ENCODE results near the gene FRZB.

Gene FRZB

DNA sequence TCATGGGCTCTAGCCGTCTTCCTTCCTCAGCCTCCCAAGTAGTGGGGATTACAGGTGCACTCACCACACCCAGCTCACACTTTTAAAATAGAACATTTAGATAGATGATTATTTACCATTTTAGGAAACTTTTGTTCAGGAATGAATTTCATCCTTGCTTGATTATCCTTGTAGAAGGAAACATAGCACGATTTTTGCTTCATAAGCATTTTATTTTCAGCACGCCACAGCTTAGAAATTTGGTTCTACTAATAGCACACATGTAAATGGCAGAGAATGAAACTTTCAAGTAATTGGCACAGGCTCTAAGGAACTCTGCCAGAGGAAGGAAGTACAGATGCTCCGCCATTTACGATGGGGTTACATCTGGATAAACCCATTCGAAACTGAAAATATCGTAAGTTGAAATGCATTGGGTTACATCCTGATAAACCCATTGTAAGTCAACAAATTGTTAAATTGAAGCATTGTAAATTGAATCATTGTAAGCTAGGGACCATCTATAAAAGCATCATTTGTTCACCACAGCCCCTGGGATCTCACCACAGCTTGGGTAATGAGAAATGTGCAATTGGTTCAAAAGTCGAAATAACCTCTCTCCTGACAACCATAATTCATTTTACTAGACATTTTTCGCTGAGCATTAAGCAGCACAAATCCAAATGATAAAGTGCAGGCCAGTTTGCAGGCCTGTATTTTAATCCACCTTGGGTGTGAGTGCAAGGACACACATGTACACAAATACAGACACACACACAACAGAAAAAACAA, 33.2 kb downstream of the FRZB start:
- DNase-seq: no peak

DNA sequence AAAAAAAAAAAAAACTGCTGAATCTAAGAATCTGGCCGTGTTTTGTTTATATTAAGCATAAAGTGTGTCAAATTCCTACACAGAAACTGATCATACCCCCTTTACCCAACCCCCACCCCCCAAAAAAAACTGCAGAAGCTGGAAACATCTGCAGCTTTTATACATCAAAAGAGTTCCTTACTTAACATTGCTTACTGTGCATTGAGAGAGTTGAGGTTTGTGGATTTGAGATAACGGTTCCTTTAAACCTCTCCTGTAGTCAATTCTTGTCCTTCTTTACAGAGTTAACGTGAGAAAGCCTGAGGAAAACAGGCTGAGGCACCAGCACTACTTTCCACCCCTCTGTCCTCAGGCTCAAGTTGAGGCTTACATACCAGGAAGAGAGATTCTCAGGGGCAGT, 34.5 kb downstream of the FRZB start:
- no peak for DNase-seq

DNA sequence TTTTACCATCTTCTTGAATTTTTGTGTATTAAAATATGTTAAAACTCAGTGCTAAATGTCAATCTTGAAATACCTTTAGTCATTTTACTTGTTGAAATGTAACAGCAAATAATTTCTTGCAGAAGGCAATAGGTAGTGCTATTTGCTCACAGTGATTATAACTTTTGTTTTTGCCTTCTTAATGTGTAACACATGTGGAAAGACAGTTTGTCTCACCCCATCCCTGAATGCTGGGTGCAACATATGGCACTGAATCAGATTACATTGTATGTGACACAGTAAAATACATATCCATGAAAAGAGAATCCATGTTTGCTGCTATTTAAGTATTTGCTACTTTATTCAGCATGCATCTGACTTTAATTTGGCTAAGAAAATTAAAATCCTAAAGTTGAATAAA, 35.3 kb downstream of the FRZB start:
- no peak for DNase-seq

DNA sequence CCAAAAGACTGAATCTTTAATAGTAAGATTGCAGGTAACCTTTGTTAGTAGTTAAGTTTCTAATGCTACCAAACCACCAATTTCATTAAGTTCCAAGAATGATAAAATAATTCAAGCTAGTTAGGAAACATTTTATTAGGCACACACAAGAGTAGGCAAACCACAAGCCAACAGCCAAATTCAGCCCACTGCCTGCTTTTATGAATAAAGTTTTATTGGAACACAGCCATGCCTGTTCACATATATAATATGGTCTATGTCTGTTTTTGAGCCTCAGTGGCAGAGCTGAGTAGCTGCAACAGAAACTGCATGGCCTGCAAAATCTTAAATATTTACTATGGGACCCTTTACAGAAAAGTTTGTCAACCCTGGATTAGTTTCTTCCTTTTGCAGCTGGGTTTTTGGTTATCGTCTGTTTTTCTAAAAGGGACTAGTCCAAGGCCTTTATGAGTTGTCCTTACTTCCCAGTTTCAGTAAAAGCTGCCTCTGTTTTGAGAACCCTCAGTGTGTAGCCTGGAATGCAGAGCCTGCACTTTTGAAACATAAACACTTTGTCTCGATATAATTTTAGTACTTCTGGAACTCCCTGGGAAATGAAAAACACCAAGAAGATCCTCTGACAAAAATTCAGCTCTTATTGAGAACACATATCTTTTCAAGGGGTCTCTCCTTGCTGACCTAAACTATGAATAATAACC, 39.1 kb downstream of the FRZB start:
- DNase-seq: no peak

DNA sequence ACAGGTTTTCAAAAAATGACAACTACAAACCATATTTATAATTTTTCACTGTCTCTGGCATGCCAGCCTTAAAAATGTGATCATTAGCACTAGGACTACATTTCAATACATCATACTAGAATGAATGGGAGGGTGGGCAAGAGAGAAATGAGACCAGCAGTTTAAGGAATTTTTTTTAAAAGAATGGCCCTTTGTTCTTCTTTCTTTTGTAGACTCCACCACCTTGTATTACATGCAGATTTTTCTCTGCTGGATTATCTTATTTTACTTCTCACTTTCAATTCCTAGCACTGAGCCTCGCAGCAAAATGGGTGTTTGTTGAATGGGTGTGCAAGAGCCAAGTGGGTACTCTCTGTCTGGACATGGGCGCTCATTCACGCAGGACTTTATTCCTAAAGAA, 39.9 kb downstream of the FRZB start:
- no peak for DNase-seq

DNA sequence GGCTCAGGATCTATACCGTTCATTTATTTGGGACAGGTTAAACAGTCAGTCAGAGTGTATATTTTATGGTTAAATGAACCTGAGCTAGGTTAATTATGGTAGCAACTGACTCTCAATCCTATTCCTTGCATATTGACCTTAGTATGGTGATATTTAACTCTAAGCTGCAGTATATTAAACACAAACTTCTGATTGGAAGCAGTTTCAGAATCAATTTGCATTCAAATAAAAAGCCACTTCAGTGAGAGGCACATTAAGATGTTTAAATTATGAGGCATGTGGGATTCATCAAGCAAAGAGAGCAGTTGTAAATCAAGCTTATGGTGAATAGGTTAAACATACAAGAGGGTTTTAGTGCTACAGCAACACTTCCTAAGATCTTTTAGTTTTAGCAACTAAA, 40.4 kb downstream of the FRZB start:
- DNase-seq: no peak

DNA sequence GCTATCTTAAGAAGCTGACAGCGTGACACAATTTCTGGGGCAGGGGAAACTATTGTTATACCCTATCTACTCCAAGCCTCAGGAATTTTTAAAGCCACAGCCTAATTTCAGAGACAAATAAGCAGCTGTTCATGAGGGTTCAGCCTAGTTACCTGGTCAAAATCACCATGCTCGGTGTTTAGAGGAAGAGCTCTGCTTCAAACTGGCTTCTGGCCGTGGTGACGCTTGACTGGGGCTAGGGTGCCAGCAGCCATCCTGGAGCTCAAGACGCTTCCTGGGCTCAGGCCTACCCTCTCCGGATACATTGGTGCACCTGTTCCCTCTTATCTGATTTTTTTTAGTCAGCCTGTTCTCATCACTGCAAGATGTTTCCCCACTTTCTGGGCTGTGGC, 41.7 kb downstream of the FRZB start:
- DNase-seq: peak; percentile 89

DNA sequence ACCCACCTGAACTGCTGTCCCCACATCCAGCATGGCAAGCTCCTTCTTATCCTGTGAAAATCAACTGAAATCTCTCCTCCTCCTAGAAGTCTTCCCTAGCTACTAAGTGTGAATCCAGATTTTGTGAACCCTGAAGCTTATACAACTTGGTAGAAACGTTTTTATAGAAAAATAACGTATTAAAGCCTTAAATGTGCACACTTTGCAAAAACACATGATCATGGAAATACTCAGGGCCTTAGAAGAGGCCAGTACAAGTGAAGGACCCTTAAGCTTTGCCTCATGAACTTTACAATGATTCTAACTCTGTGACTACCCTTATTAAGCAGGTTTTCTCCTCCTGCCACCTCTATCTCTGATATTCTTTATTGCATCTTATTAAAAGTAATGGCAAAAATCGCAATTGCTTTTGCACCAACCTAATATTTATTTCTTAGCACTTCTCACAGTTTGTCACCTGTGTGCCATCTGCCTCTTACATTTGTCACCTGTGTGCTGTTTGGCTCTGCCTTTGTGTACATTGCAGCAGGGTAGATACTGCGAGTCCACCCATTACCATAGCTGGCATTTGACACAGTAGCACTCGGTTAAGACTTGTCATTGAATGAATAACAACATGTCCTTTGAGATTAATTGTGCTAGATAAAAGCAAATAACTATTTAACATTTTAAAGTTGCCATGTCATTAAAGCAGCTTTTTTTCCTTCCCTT, 42.2 kb downstream of the FRZB start:
- DNase-seq: peak; percentile 83

DNA sequence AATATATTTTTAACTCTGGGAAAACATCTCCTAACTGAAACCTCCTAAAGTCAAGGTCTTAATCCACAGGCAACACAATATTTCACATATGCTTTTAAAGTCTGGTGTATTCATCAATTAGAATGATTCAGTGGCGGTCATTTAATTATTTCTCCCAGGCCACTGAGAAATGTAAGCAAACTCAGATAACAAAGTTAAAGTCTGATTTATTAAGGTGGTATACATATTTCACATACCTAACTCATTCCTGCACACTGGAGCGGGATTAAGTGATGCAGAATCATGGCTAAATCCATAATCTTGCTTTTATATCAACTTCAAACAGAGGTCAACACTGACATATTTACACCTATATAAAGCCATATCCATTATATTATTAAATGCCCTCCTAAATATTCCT, 43.7 kb downstream of the FRZB start:
- DNase-seq: no peak

DNA sequence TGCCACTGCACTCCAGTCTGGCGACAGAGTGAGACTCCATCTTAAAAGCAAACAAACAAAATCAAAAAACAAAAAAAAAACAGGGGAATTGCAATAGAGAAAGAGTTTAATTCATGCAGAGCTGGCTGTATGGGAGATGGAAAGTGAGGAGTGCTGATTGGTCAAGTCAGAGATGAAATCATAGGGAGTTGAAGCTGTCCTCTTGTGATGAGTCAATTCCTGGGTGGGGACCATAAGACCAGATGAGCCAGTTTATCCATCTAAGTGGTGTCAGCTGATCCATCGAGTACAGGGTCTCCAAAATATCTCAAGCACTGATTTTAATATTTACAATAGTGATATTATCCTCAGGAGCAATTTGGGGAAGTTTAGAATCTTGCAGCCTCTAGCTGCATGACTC, 45.3 kb downstream of the FRZB start:
- DNase-seq: no peak

DNA sequence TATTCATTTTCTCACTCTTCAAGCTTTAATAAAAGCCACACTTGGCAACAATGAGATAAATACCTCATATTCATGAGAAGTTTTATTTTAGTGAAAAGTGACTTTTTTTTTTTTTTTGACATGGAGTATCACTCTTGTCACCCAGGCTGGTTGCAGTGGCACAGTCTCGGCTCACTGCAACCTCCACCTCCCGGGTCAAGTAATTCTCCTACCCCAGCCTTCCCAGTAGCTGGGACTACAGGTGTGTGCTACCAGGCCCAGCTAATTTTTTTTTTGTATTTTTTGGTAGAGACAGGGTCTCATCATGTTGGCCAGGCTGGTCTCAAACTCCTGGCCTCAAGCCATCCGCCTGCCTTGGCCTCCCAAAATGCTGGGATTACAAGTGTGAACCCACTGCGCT, 47.0 kb downstream of the FRZB start:
- no peak for DNase-seq

DNA sequence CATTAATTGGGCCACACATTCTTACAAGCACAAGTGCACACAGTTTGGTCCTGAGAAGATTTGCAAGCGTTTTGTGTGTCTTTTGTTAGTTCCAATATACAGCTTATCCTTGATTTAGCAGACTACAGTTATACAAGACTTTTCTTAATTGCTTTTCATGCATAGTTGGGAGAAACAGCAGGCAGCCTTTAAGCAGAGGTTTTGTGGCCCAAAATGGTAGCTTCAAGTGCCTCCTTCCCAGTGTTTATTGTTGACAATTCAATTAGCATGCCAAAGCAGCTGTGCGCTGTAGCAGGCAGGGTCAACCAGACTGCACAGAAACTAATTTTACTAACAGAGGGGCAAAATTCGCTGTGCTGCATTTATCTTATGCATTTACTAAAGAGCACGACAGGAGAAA, 47.5 kb downstream of the FRZB start:
- DNase-seq: peak; percentile 25

DNA sequence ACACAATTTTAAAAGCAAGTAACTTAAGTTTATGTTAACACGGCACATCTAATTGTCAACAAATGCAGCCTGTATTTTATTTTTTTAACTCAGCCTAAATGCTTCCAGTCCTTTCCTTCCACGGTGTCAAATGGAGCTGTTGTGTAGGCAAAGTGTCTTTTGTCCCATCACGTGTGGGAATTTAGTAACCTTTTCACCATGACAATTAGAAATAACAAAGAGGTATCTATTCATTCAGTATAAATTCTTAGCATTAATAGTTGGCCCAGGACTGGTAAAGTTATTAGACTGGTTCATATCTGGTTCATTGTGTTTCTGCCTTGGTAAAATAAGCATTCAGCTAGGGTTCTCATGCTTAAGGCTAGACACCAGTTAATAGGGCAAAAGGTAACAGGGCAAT, 47.9 kb downstream of the FRZB start:
- no peak for DNase-seq

DNA sequence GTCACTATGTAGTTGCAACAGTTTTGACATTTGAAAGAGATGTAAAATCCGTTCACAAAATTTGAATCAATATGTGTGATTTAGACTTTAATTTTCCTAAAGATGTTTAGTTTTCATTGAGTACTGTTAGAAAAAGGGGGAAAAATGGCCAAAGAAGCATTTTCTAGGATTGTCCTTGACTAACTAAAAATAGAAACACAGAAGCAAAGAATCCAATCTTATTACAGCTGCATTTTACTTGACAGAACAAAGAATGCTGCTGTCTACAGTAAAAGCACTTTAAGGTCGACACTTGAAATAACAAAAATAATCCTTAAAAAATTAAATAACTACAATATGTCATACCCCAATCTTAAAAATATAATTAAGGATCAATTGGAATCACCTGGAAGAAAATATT, 48.9 kb downstream of the FRZB start:
- no peak for DNase-seq

DNA sequence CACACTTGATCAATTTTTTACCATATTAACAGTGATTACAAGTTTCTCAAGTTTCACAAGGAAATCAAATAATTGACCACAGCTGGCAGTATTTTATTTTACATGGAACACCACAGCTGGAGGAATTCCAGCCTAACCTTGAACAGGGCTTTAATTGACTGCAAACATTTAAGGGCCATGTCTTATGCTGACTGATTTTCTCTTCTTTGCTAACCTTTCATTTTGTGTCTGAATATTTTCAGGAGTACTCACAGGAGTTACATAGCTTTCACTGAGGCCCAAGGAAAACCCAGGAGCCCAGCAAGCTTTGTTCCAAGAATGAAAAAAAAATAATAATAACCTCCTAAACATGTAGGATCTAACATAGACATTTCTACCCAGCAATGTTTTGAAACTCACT, 49.6 kb downstream of the FRZB start:
- DNase-seq: no peak

DNA sequence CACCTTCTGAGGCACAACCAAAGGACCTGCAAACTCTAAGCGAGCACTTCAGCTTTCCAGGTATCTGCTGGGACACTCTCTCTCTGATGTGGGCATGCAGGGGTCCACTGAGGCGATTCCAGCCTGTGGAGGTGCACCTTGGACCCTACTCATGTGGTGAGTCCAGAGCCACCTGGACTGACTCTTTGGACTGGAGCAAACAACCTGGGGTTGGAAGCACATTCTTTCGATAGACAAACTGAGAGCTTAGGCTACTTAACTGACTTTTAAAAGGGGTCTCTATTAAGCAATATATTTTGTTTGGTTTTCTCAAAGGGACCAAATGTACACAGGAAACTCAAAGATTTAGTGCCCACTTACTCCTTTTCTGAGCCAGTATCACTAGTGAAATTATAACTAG, 51.6 kb downstream of the FRZB start:
- DNase-seq: no peak

DNA sequence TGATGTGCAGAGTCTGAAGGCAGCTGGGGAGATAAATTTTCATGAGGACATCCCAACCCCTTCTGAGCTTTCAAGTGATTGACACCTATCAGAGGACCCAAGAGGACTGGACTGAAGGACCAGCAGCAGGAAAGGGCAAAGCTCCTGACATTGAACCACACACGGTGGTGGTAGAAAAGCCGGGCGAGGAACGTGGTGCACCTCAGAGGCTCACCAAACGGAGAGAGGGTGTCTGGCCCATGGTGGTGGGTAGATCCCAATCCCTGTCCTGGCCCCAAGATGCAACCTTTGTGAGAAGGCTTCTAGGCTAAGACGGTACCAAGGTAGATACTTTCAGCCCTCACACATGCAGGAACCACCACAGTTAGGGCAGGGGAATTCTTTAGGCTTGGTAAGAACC, 52.1 kb downstream of the FRZB start:
- no peak for DNase-seq

DNA sequence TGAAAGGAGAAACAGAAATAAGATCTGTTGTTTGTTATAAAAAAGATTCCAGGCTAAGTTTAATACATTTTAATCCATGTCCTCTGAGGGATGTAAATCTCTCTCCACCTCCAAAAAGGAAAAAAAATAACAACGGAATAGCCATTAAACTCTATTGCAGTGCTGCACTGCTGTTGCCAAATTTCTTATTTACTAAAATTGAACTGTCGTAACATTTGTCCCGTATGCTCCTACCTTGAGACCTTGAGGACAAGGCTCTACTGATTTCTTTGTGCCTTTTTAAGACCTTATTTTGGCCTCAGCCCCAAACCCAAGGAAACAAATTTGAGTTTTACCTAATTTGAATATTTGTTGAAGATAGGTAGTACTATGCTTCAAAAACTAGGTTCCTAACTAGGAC, 56.4 kb downstream of the FRZB start:
- no peak for DNase-seq

DNA sequence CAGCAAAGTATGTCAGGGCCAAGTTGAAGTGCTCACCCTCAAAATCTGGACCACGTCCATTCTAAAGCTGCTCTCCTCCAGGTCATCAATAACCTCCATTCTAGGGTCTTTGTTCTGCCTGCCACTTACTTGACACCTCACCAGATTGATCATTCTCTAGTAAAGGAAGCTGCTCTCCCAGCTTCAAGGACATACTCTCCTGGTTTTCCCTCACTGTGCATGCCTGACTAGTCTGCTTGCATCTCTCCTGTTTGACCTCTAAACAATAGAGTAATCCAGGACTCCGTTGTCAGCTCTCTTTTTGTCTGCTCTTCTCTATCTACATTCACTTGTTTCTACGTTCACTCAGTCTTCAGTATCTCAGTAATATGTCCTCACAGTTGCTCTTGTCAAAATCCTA, 59.1 kb downstream of the FRZB start:
- no peak for DNase-seq

DNA sequence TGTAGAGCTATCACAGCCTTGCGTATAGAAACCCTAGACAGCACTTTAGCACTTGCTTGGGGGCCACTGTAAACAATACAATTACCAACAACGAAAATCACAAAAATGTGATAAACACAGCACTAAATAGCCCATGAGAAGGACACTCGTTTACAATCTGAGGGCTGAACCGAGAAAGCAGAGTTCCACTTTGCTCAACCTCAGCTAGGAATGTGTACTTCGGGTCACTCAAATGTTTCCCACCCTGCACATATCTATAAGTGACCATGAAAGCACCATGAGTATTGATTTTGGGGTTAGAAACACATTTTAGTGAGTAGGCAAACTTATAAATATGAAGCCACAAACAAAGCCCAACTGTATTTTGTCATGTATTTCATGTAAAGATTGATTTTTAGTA, 62.3 kb downstream of the FRZB start:
- no peak for DNase-seq

DNA sequence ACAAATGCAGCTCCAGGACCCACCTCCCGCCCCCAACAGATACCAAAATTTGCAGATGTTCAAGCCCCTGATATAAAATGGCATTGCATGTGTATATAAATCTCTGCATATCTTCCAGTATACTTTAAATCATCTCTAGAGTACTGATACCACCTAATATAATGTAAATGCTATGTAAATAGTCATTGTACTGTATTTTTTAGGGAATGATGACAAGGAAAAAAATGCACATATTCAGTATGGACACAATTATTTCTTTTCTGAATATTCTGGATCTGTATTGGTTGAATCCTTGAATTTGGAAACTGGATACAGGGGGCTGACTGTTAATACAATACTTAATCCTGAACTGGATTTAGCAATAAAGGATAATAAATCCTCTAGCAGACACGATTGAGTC, 67.7 kb downstream of the FRZB start:
- DNase-seq: no peak

DNA sequence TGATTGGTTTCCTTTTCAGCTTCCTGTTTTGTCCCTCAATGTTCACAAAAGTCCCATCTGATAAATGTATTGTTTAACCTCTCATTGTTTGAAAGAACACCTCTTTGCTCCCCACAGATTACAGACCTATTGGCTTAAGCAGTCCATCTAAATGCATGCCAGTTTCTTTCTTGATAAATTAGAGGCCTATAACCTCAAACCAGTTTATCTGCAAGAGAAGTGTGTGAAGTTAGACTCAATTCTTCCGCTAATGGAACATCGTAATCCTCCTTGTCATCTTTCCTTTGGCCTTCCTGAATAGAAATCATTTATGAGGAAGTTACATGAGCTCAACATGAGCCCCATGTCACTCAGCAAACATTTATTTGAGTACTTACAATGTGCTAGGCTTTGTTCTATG, 74.0 kb downstream of the FRZB start:
- DNase-seq: no peak

DNA sequence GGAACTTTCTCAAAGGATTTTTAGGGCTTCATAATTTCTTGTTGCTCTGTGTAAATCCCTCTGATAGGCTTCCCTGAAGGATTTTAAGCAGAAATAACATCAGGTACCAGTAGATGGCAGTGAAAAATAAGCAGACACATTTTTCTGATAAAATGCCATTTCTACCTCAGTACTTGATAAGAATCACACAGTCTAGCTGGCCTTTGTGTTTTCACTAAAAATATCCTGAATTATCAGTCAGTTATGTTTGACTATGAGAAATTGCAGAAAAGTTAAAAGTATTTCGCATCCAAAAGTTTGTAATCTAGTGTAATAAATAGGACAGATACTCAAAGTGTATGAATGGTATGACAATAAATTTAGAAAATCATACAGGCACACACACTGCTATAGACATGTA, 81.7 kb downstream of the FRZB start:
- no peak for DNase-seq

DNA sequence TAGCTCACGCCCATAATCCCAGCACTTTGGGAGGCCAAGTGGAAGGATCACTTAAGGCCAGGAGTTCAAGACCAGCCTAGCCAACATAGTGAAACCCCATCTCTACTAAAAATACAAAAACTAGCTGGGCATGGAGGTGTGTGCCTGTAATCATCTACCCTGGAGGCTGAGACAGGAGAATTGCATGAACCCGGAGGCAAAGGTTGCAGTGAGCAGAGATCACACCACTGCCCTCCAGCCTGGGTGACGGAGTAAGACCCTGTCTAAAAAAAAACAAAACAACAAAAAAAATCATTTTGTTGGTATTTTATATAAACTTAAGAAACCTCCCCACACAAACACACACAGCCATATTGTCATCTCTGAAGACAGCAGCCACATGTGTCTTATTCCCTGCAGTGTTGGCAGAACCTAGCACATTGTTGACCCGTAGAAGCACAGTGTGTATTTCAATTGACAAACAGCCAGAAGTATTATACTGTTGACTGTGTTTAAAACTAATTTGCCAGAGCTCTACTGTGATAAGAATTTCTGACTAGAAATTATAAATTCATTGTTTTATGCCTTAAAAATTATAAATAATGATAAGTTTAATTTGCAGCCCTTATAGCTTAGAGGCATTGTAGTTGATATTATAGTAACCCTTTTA, 82.3 kb downstream of the FRZB start:
- DNase-seq: no peak
